UCSD-AML1 (cell line): ENCODE measurements around the gene CLDN16.
A peak's percentile ranks its signal among the peaks of the same experiment; 100 is the strongest.

Experiments used
- DNase-seq: peaks from one replicate; lab custom pipeline; 2025; ENCODE audit not compliant: unreplicated experiment; lab: John Stamatoyannopoulos, UW

CLDN16 gene

GRCh38 chr3:190435618-190436017, 47.7 kb downstream of the CLDN16 start:
- peak; percentile 8 for DNase-seq

- DNase-seq, result peak; percentile 10
Measured at GRCh38 chr3:190436331-190436730, 48.4 kb downstream of the CLDN16 start.

- no peak for DNase-seq
Measured at GRCh38 chr3:190442240-190442639, 54.3 kb downstream of the CLDN16 start.

- no peak for DNase-seq
Measured at GRCh38 chr3:190443257-190443656, 55.3 kb downstream of the CLDN16 start.

- DNase-seq, result no peak
Measured at GRCh38 chr3:190444006-190444405, 56.0 kb downstream of the CLDN16 start.

GRCh38 chr3:190444576-190445145, 56.7 kb downstream of the CLDN16 start:
- no peak for DNase-seq

GRCh38 chr3:190446573-190447279, 58.8 kb downstream of the CLDN16 start:
- DNase-seq, result no peak

- DNase-seq, result no peak
Measured at GRCh38 chr3:190448256-190448655, 60.3 kb downstream of the CLDN16 start.

GRCh38 chr3:190449801-190450200, 61.8 kb downstream of the CLDN16 start, which contains the start of gene TMEM207:
Gene TMEM207, minus strand, starts transcription at chr3:190449901. Its CDS starts 92 bp downstream, at chr3:190449809.
- no peak for DNase-seq

- no peak for DNase-seq
Measured at GRCh38 chr3:190455828-190456227, 67.9 kb downstream of the CLDN16 start.

- no peak for DNase-seq
Measured at GRCh38 chr3:190456770-190457169, 68.8 kb downstream of the CLDN16 start.

- no peak for DNase-seq
Measured at GRCh38 chr3:190458040-190458439, 70.1 kb downstream of the CLDN16 start.
